ENCODE measurements around the gene SLX1B.
"Not testable (repeated sequence)": the region's sequence is repeated elsewhere in the genome, so short reads cannot be mapped to it uniquely, and the experiment has no call there.

DNA sequence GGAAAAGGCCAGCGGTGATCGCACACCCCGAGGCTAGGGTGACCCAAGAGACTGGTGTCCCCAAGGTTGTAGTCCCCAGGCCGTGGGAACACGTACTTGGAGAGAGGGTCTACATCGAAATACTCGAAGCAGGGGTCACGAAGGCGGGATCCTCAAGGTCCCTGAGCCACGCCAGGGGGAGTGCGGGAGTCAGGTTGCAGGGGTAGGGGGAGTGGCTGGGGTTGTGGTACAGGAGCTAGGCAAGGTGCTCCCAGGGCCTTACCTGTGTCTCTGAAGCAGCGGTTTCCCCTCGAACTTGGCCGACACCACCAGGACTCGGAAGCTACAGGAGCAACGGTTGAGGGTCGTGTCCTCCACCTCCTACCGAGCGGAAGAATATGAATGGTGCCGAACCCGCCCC lies 579 bp upstream of the SLX1B start:
- TF ChIP-seq, protein P1, sequence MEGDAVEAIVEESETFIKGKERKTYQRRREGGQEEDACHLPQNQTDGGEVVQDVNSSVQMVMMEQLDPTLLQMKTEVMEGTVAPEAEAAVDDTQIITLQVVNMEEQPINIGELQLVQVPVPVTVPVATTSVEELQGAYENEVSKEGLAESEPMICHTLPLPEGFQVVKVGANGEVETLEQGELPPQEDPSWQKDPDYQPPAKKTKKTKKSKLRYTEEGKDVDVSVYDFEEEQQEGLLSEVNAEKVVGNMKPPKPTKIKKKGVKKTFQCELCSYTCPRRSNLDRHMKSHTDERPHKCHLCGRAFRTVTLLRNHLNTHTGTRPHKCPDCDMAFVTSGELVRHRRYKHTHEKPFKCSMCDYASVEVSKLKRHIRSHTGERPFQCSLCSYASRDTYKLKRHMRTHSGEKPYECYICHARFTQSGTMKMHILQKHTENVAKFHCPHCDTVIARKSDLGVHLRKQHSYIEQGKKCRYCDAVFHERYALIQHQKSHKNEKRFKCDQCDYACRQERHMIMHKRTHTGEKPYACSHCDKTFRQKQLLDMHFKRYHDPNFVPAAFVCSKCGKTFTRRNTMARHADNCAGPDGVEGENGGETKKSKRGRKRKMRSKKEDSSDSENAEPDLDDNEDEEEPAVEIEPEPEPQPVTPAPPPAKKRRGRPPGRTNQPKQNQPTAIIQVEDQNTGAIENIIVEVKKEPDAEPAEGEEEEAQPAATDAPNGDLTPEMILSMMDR (conservative IDR thresholded peaks at IDR 0.05; ENCODE audit: low read depth, low read length) = not testable (repeated sequence)
- not testable (repeated sequence) for TF ChIP-seq EZH2 (IDR thresholded peaks at IDR 0.05; ENCODE audit: borderline replicate concordance, low read depth, low read length, poor library complexity, severe bottlenecking)
